ENCODE data around the gene CETP. TPM values are rescaled to one million over a fixed set of nuclear protein-coding genes. Genes with fewer than 3 reads are reported as not detected.

CETP gene, protein sequence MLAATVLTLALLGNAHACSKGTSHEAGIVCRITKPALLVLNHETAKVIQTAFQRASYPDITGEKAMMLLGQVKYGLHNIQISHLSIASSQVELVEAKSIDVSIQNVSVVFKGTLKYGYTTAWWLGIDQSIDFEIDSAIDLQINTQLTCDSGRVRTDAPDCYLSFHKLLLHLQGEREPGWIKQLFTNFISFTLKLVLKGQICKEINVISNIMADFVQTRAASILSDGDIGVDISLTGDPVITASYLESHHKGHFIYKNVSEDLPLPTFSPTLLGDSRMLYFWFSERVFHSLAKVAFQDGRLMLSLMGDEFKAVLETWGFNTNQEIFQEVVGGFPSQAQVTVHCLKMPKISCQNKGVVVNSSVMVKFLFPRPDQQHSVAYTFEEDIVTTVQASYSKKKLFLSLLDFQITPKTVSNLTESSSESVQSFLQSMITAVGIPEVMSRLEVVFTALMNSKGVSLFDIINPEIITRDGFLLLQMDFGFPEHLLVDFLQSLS
- not detected in 2 replicates for total RNA-seq

DNA sequence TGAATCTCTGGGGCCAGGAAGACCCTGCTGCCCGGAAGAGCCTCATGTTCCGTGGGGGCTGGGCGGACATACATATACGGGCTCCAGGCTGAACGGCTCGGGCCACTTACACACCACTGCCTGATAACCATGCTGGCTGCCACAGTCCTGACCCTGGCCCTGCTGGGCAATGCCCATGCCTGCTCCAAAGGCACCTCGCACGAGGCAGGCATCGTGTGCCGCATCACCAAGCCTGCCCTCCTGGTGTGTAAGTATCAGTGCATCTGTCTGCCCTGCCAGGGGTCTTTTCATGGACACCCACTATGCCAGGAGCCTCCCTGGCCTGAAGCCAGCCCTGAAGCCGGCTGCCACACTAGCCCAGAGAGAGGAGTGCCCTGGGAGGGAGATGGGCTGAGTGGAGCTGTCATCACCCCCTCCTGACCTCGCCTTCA lies at the start of gene CETP:
Gene CETP, plus strand, starts transcription at position 100 of the 431 bp plus-strand sequence. Its CDS starts 30 bp downstream, at position 130.
- H3K27me3 Mint-ChIP-seq, result peaks cover 4% of the 10 kb centered on the region
- no peak within 1 kb of the TSS for H3K4me3 Mint-ChIP-seq
- H3K4me1 Mint-ChIP-seq, result peaks cover 19% of the 10 kb centered on the region
- intact Hi-C loops (cut with micrococcal nuclease), result no loop called here
- DNase-seq, result no peak
- no peaks in the 10 kb centered on the region for H3K36me3 Mint-ChIP-seq (ENCODE audit: low read depth)
- H3K9me3 Mint-ChIP-seq, result no peaks in the 10 kb centered on the region
- H3K27ac Mint-ChIP-seq, result no peak within 1 kb of the TSS

DNA sequence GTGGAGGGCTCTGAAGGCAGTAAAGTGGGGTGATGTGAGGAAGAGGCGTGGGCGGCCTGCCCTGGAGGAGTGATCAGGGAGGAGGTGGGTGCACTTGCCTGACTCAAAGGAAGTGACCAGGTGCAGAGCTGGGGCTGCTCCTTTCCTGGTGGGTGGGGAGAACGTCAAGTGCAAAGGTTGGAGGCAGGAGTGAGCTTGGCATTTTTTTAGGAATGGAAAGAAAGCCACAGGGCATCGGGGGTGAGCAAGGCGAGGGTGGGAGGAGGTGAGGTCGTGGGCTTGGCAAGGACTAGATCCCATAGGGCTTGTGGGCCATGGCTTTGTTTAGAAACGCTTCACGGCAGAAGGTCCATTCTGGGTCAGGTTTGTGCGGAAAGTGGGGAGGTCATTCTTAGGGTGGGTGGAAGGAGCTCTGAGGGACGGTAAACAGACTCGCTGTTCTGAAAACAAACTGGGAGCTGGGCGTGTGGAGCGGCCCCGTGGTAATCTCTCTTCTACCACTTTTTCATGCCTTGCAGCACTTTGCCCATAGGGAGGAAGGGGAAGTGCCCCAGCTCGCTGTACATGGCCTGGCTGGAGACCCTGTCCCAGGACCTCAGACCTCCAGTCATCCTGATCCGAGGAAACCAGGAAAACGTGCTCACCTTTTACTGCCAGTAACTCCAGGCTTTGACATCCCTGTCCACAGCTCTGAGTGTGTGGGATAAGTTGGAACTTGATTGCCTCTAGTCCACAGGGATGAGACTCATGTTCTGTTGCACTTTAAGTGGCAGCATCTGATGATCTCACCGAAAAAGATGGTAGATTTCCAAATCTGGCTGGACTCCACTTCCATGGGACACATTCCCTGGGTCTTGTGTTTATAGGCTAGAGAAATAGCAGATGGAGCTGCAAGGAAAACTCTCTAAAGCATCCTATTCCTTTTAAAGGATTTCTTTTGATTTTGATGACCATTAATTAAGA lies 48.7 kb upstream of the CETP start:
- intact Hi-C loops (cut with micrococcal nuclease), result no loop called here
- H3K9me3 Mint-ChIP-seq, result peaks cover 5% of the 10 kb centered on the region
- no peaks in the 10 kb centered on the region for H3K36me3 Mint-ChIP-seq (ENCODE audit: low read depth)
- peaks cover 4% of the 10 kb centered on the region for H3K27me3 Mint-ChIP-seq
- no peak for DNase-seq
- H3K27ac Mint-ChIP-seq, result peak overlapping the region; percentile 12
- peaks cover 52% of the 10 kb centered on the region for H3K4me1 Mint-ChIP-seq
- no peak overlapping the region for H3K4me3 Mint-ChIP-seq

DNA sequence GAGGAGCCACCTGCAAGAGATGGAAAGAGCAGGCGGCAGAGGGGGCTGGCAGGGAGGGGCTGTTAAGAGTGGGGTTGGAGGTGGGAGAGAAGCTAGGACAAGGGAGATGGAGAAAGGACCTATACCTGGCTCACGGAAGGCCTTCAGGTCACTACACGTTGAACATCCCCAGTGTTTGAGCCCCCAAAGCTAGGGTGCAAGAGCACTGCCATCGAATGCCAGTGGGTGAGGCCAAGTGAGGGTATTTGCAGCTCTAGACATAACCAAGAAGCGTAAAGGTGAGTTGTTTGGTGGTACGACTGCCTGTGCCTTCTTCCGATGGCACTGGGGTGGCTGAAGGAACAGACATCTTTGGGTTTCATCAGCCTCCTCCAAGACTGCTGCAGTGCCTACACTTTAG lies 46.9 kb upstream of the CETP start:
- H3K4me3 Mint-ChIP-seq, result no peak overlapping the region
- peaks cover 5% of the 10 kb centered on the region for H3K9me3 Mint-ChIP-seq
- H3K4me1 Mint-ChIP-seq, result peaks cover 59% of the 10 kb centered on the region
- intact Hi-C loops (cut with micrococcal nuclease), result no loop called here
- no peak overlapping the region for H3K27ac Mint-ChIP-seq
- H3K36me3 Mint-ChIP-seq (ENCODE audit: low read depth), result no peaks in the 10 kb centered on the region
- DNase-seq, result no peak
- H3K27me3 Mint-ChIP-seq, result peaks cover 4% of the 10 kb centered on the region

DNA sequence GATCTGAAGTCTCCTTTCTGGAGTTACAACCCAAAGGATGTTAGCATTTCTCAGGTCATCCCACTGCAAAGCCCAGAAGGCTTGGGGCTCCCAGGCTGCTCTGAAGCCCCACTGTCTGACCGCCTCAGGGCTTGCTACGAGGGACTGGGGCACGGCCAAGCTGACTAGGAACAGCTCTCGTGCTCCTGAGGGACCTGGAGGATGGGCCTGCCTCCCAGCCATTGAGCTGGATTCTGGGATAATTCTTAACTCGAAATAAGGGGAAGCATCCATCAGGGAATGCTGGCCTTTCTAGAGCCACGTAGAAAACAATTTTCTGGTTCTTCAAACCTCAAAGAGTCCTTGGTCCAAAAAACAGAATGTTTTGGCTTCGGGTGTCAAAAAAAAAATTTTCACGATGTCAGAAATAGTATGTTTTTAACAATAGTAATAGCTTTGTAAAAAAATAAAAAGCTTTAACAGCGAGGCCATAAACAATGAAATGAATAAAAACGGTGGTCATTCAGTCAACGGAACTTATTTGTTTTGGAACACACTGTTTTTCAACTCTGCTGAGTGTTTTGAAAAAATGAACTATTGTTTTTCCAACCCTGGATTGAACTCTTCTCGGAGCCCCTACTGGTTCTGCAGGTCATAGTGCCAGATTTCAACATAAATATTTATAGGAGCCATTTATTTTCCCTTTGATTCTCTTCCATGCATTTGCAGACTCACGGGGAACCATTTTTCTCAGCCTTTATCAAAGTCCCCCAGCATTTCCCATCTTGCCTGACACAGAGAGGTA lies 46.2 kb upstream of the CETP start:
- peaks cover 4% of the 10 kb centered on the region for H3K27me3 Mint-ChIP-seq
- peak overlapping the region; percentile 87 for H3K27ac Mint-ChIP-seq
- no peaks in the 10 kb centered on the region for H3K36me3 Mint-ChIP-seq (ENCODE audit: low read depth)
- H3K4me3 Mint-ChIP-seq, result no peak overlapping the region
- peaks cover 57% of the 10 kb centered on the region for H3K4me1 Mint-ChIP-seq
- peaks cover 5% of the 10 kb centered on the region for H3K9me3 Mint-ChIP-seq
- intact Hi-C loops (cut with micrococcal nuclease), result loop anchor here (2.0 kb wide), 1 partner anchor 17 kb away; the partner anchor contains the start of gene HERPUD1
- DNase-seq, result no peak

DNA sequence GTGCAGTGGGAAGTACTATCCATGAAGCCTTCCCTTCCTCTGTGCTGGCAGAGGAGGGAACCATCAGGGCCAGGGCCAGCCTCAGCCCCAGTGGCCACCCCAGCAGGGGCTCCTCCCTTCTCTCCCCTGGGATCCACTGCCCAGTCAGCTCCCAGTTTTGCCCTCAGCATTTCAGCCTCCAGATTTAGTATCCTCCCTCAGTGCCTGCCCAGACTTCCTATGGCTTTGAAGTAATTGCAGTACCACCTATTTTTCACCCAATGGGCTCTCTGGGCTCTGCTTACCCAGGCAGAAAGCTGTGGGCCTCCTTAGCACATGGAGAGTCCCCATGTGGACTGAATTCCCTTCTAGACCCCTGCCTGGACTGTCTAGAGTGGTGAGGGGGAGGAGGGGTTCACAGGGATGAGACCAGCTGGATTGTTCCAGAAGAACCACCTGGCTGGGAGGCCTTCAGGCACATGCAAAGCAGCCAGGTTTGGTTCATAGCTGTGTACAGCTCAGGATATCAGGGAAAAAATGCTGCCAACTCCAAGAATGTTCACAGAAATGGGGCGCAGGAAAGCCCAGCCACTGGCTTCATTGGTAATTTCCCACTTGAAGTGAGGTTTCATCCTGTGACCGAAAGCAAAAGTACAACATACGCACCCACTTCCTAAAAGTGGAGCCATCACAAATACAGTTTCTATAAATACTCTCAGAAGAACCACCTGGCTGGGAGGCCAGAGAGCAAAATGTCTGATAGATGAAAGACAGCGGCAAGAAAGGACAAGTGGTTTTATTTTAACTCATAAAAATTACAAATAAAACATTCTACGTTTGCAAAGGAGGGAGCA lies 45.0 kb upstream of the CETP start:
- peaks cover 4% of the 10 kb centered on the region for H3K27me3 Mint-ChIP-seq
- peak overlapping the region; percentile 87 for H3K27ac Mint-ChIP-seq
- H3K36me3 Mint-ChIP-seq (ENCODE audit: low read depth), result no peaks in the 10 kb centered on the region
- peaks cover 47% of the 10 kb centered on the region for H3K4me1 Mint-ChIP-seq
- H3K9me3 Mint-ChIP-seq, result peaks cover 5% of the 10 kb centered on the region
- H3K4me3 Mint-ChIP-seq, result peak overlapping the region; percentile 67
- peak; percentile 87 for DNase-seq
- intact Hi-C loops (cut with micrococcal nuclease), result loop anchor here (1.0 to 2.0 kb wide), 2 partner anchors 16 to 29 kb away; partner anchors contain the start of gene HERPUD1

DNA sequence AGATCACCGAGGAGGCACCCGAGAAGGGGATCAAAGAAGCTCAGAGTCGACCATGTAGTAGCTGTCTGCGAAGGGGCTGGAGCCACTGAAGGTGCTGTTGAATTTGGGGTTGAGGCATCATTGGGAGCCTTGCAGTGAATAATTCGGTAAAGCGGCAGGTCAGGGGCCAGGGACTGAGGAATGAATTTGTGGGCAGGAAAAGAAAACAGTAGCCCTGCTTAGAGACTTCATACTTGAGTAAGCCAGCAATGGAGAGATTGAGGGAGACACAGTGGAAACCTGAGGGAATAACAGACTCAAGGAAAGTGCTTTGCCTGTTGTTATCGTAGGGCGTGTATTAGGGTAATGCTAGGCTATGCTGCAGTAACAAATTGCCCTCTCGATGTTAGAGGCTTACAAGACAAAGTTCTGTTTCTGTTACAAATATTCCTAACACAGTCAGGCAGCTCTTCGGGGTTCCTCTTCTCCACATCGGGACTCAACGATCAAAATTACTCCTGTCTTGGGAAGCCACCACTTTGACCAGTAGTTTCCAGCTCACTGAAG lies 43.2 kb upstream of the CETP start:
- H3K27ac Mint-ChIP-seq, result no peak overlapping the region

DNA sequence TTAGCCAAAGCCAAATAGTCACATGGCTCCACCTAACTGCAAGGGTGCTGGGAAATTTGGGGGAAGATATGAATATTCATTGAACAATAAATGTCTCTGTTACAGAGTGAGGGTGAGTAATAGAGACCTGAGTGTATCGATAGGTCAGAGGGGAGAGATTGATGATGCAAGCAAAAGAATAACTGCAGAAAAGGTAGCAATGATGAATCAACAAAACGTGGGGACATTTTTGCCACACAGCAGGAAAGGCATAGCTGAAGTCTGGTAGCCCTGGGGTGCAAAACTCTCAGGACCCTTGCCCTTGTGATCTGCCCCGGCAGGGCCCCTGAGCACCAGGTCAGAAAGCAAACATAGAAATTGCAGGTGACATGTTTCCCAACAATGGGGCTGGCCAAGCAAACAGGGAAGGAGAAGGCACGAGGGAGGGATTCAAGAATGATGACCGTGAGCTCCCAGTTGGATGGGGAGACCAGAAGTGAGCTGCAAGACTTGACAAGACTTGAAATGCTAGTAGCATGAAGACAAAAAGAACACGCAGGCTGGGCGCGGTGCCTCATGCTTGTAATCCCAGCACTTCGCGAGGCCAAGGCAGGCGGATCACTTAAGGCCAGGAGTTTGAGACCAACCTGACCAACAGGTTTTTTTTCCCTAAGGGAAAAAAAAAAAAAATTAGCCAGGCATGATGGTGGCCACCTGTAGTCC lies 42.5 kb upstream of the CETP start:
- H3K4me1 Mint-ChIP-seq, result peaks cover 32% of the 10 kb centered on the region
- peaks cover 2% of the 10 kb centered on the region for H3K27me3 Mint-ChIP-seq
- peaks cover 5% of the 10 kb centered on the region for H3K9me3 Mint-ChIP-seq
- H3K36me3 Mint-ChIP-seq (ENCODE audit: low read depth), result no peaks in the 10 kb centered on the region
- no peak for DNase-seq
- no peak overlapping the region for H3K4me3 Mint-ChIP-seq
- no peak overlapping the region for H3K27ac Mint-ChIP-seq
- intact Hi-C loops (cut with micrococcal nuclease), result no loop called here

More for the DNA sequence above, 43.2 kb upstream of the CETP start:
- peaks cover 4% of the 10 kb centered on the region for H3K27me3 Mint-ChIP-seq
- no peak overlapping the region for H3K4me3 Mint-ChIP-seq
- intact Hi-C loops (cut with micrococcal nuclease), result no loop called here
- H3K9me3 Mint-ChIP-seq, result peaks cover 5% of the 10 kb centered on the region
- no peak for DNase-seq
- H3K4me1 Mint-ChIP-seq, result peaks cover 34% of the 10 kb centered on the region
- H3K36me3 Mint-ChIP-seq (ENCODE audit: low read depth), result no peaks in the 10 kb centered on the region

DNA sequence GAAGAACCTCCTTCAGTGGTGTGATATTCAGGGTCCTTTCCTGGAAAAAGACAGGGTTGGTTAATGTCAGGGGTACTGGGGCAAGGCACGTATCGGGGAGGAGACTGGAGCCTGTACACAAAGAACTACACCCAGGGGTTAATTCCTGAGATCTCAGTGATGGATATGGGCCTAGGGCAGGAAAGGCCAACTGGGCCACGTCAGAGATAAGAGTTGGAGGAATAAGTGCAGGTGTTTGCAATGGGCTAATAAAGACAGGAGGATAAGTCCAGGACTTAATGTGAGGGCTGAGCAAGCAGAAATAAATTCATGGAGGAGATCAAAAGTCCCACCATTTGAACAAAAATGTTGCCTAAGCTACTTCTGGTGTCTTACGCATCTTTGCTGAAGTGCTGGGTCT lies 40.2 kb upstream of the CETP start:
- no peaks in the 10 kb centered on the region for H3K27me3 Mint-ChIP-seq
- no peak overlapping the region for H3K27ac Mint-ChIP-seq
- no peak for DNase-seq
- intact Hi-C loops (cut with micrococcal nuclease), result no loop called here
- peaks cover 26% of the 10 kb centered on the region for H3K4me1 Mint-ChIP-seq
- H3K9me3 Mint-ChIP-seq, result no peaks in the 10 kb centered on the region
- no peaks in the 10 kb centered on the region for H3K36me3 Mint-ChIP-seq (ENCODE audit: low read depth)
- no peak overlapping the region for H3K4me3 Mint-ChIP-seq

DNA sequence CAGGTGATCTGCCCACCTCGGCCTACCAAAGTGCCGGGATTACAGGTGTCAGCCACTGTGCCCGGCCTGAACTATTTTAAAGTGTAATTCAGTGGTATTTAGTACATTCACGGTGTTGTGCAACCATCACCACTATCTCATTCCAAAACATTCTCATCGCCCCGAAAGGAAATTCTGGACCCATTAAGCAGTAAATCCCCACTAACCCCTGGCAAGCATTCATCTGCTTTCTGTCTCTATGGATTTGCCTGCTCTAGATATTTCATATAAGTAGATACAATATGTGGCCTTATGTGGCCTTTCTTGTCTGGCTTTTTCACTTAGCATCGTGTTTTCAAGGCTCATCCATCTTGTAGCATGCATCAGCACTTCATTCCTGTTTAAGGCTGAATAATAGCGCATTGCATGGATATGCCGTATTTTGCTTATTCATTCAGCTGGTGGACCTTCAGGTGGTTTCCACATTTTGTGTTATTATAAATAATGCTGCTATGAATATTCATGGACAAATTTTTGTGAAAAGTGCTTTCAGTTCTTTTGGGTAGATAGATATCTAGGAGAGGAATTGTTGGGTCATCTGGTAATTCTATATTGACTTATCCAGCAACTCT lies 38.2 kb upstream of the CETP start:
- Mint-ChIP-seq H3K4me1 (peaks cover 11% of the 10 kb centered on the region), H3K9me3 (no peaks in the 10 kb centered on the region), H3K27me3 (no peaks in the 10 kb centered on the region), H3K36me3 (ENCODE audit: low read depth) (no peaks in the 10 kb centered on the region), H3K27ac (no peak overlapping the region), H3K4me3 (no peak overlapping the region)
- intact Hi-C loops (cut with micrococcal nuclease), result no loop called here
- no peak for DNase-seq

DNA sequence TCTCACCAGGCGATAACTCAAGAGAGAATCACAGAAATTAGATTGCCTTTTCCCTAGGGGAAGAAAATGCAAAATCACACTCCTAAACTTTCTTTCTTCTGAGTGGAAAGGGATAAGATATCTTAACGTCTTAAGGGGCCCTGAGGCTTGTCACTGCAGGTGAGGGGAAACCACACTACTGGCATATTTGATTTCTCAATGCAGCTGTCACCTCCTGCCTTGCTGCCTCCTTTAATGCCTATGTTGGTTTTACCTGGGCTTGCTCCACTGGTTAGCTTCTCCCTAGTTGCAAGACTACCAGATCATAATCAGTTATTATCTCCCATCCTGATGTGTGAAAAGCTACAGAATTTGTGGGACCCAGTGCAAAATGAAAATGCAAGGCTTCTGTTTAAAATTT lies 34.3 kb upstream of the CETP start:
- H3K9me3 Mint-ChIP-seq, result no peaks in the 10 kb centered on the region
- H3K27ac Mint-ChIP-seq, result no peak overlapping the region
- intact Hi-C loops (cut with micrococcal nuclease), result no loop called here
- peaks cover 5% of the 10 kb centered on the region for H3K36me3 Mint-ChIP-seq (ENCODE audit: low read depth)
- H3K4me3 Mint-ChIP-seq, result no peak overlapping the region
- peaks cover 14% of the 10 kb centered on the region for H3K4me1 Mint-ChIP-seq
- H3K27me3 Mint-ChIP-seq, result no peaks in the 10 kb centered on the region
- DNase-seq, result no peak

DNA sequence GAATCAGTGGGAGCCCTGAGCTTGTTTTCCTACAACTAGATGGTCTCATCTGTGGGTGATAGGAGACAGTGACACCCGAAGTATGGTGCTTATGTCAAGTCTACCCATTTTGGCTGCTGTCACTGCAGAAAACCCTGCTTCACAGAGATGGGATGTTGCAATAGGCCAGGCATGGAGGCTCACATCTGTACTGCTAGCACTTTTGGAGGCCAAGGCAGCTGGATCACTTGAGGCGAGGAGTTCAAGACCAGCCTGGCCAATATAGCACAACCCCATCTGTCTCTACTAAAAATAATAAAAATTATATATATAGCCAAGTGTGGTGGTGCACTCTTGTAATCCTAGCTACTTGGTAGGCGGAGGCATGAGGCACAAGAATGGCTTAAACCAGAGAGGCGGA lies 32.1 kb upstream of the CETP start:
- no peaks in the 10 kb centered on the region for H3K27me3 Mint-ChIP-seq
- H3K36me3 Mint-ChIP-seq (ENCODE audit: low read depth), result peaks cover 23% of the 10 kb centered on the region
- no peak for DNase-seq
- intact Hi-C loops (cut with micrococcal nuclease), result loop anchor here (5.0 to 10.0 kb wide), 3 partner anchors 197 to 675 kb away; partner anchors contain the start of genes NUDT21, NUP93 and OGFOD1
- H3K4me1 Mint-ChIP-seq, result peaks cover 19% of the 10 kb centered on the region
- H3K4me3 Mint-ChIP-seq, result no peak overlapping the region
- H3K9me3 Mint-ChIP-seq, result no peaks in the 10 kb centered on the region
- H3K27ac Mint-ChIP-seq, result peak overlapping the region; percentile 29

Measured in activated CD4-positive, alpha-beta T cell treated with anti-CD3 and anti-CD28 coated beads, Interleukin-2, amount 10 ng/mL, durations not matched to agents 24 days and 14 days (primary cell).